Smooth muscle cell (in vitro differentiated cells): ENCODE measurements around the gene ADARB2. TPM values are rescaled to one million over a fixed set of nuclear protein-coding genes. Genes with fewer than 3 reads are reported as not detected.
"Not testable (repeated sequence)": the region's sequence is repeated elsewhere in the genome, so short reads cannot be mapped to it uniquely, and the experiment has no call there.

Source experiments
- DNase-seq: peaks from one replicate; lab custom pipeline; 2025; ENCODE audit not compliant: unreplicated experiment; lab: John Stamatoyannopoulos, UW
- H2AFZ ChIP-seq: fragments of 200-600 bp; sonication (generic); 2 replicates; pipeline ENCODE4 v1.6.0; 2016; ENCODE audit warnings: antibody characterized with exemption, low read depth, mild to moderate bottlenecking
- H3F3A ChIP-seq: fragments of 200-600 bp; sonication (generic); 2 replicates; pipeline ENCODE4 v1.6.0; 2017; ENCODE audit warnings: antibody characterized with exemption, low read depth
- H3K27ac ChIP-seq: fragments of 200-600 bp; sonication (generic); 2 replicates; pipeline ENCODE4 v1.5.1; 2016; ENCODE audit warnings: low read depth, mild to moderate bottlenecking
- H3K27me3 ChIP-seq: fragments of 200-600 bp; sonication (generic); 2 replicates; pipeline ENCODE4 v1.6.1; 2016; ENCODE audit warnings: low read depth, mild to moderate bottlenecking
- H3K36me3 ChIP-seq: fragments of 200-600 bp; sonication (generic); 2 replicates; pipeline ENCODE4 v1.5.1; 2016; ENCODE audit warnings: low read depth
- H3K4me1 ChIP-seq: fragments of 200-600 bp; sonication (generic); 2 replicates; pipeline ENCODE4 v1.5.1; 2016; ENCODE audit warnings: low read depth
- H3K4me2 ChIP-seq: fragments of 200-600 bp; sonication (generic); 2 replicates; pipeline ENCODE4 v1.6.0; 2016; ENCODE audit warnings: mild to moderate bottlenecking
- H3K4me3 ChIP-seq: fragments of 200-600 bp; sonication (generic); 2 replicates; pipeline ENCODE4 v1.5.1; 2016; ENCODE audit warnings: mild to moderate bottlenecking
- H3K79me2 ChIP-seq: fragments of 200-600 bp; sonication (generic); 2 replicates; pipeline ENCODE4 v1.6.0; 2016; ENCODE audit warnings: low read depth, mild to moderate bottlenecking
- H3K9ac ChIP-seq: fragments of 200-600 bp; sonication (generic); 2 replicates; pipeline ENCODE4 v1.6.0; 2016; ENCODE audit warnings: low read depth
- H3K9me3 ChIP-seq: fragments of 200-600 bp; sonication (generic); replicated peaks from 2 replicates; pipeline ENCODE4 v1.5.1; 2016; ENCODE audit warnings: low read depth
- H4K20me1 ChIP-seq: fragments of 200-600 bp; sonication (generic); 2 replicates; pipeline ENCODE4 v1.6.0; 2016; ENCODE audit warnings: low read depth
- CTCF ChIP-seq: fragments of 200-600 bp; sonication (generic); IDR thresholded peaks from 2 replicates; pipeline ENCODE4 v1.5.1; 2017; ENCODE audit warnings: borderline replicate concordance, mild to moderate bottlenecking, antibody characterized with exemption; ENCODE audit not compliant: insufficient read depth, poor library complexity, severe bottlenecking
- WGBS: methylation state at CpG from one replicate; pipeline ENCODE4 v1.1.7; 2016; ENCODE audit warnings: low lambda C conversion rate; 5-methylcytosine and 5-hydroxymethylcytosine counted together
- polyA plus RNA-seq: library from polyadenylated mRNA; unstranded; fragments of >200 nt; fragmentation: Nextera tagmentation; extraction: Ambion mirVana; gene quantifications from 2 replicates; pipeline ENCODE4 v1.2.1, GENCODE V29; 2016
- total RNA-seq: library from RNA; depleted of rRNA; stranded (reverse); fragments of >200 nt; gene quantifications from 2 replicates; pipeline ENCODE4 v1.2.3, GENCODE V29; 2014

ADARB2 gene
- total and polyA plus RNA-seq, 2 experiments from 2014 or later: 0.13 to 0.39 TPM

GRCh38 chr10:1327759-1328158, 409.6 kb downstream of the ADARB2 start:
- no peaks in the 10 kb centered on the region for H3K9me3 ChIP-seq
- H3K27ac ChIP-seq: no peak overlapping the region
- no peaks in the 10 kb centered on the region for H3K36me3 ChIP-seq
- H3K4me3 ChIP-seq: no peak overlapping the region
- H3K27me3 ChIP-seq: peaks cover under 1% of the 10 kb centered on the region
- no peaks in the 10 kb centered on the region for H3K79me2 ChIP-seq
- no peak overlapping the region for H2AFZ ChIP-seq
- TF ChIP-seq CTCF: no peak
- no peak for DNase-seq
- H4K20me1 ChIP-seq: no peaks in the 10 kb centered on the region
- 91% methylated on average over 15 of the region's 15 CpGs for WGBS
- no peaks in the 10 kb centered on the region for H3K4me1 ChIP-seq
- H3F3A ChIP-seq: no peaks in the 10 kb centered on the region
- no peak overlapping the region for H3K4me2 ChIP-seq
- H3K9ac ChIP-seq: no peak overlapping the region

GRCh38 chr10:1326514-1326913, 410.8 kb downstream of the ADARB2 start:
- H3K27ac ChIP-seq, H3K4me1 ChIP-seq, H3K27me3 ChIP-seq, H3K9me3 ChIP-seq, H4K20me1 ChIP-seq, H3F3A ChIP-seq, DNase-seq, H3K79me2 ChIP-seq, H3K4me3 ChIP-seq, H2AFZ ChIP-seq, H3K9ac ChIP-seq, H3K36me3 ChIP-seq, H3K4me2 ChIP-seq: not testable (repeated sequence)
- 92% methylated on average over 9 of the region's 20 CpGs for WGBS

- no peak overlapping the region for H2AFZ ChIP-seq
- no peak overlapping the region for H3K4me2 ChIP-seq
- no peak for DNase-seq
- H3K9ac ChIP-seq: no peak overlapping the region
- no peaks in the 10 kb centered on the region for H3K4me1 ChIP-seq
- WGBS: 95% methylated on average over 10 of the region's 10 CpGs
- H4K20me1 ChIP-seq: no peaks in the 10 kb centered on the region
- no peaks in the 10 kb centered on the region for H3K79me2 ChIP-seq
- H3K36me3 ChIP-seq: no peaks in the 10 kb centered on the region
- H3F3A ChIP-seq: no peaks in the 10 kb centered on the region
- no peaks in the 10 kb centered on the region for H3K9me3 ChIP-seq
- no peak overlapping the region for H3K27ac ChIP-seq
- H3K27me3 ChIP-seq: peaks cover 9% of the 10 kb centered on the region
- no peak for TF ChIP-seq CTCF
- no peak overlapping the region for H3K4me3 ChIP-seq
These were observed 412.4 kb downstream of the ADARB2 start for GRCh38 chr10:1324903-1325302.

GRCh38 chr10:1323951-1324350, 413.4 kb downstream of the ADARB2 start:
- Histone ChIP-seq H3K27ac (no peak overlapping the region), H3K4me2 (no peak overlapping the region), H3K4me3 (no peak overlapping the region), H3K9ac (no peak overlapping the region), H3K4me1 (no peaks in the 10 kb centered on the region), H3K36me3 (no peaks in the 10 kb centered on the region), H3K79me2 (no peaks in the 10 kb centered on the region), H3K27me3 (peaks cover 9% of the 10 kb centered on the region), H3K9me3 (no peaks in the 10 kb centered on the region), H3F3A (no peaks in the 10 kb centered on the region), H2AFZ (no peak overlapping the region), H4K20me1 (no peaks in the 10 kb centered on the region)
- no peak for DNase-seq
- 53% methylated on average over 6 of the region's 6 CpGs for WGBS
- TF ChIP-seq CTCF: no peak
